HG03432 (cell line): ENCODE measurements around the gene PROKR1.
A peak's percentile ranks its signal among the peaks of the same experiment; 100 is the strongest.
"Not testable (repeated sequence)": the region's sequence is repeated elsewhere in the genome, so short reads cannot be mapped to it uniquely, and the experiment has no call there.

Source experiments
- ATAC-seq: cut with Tn5 transposase; IDR thresholded peaks from one replicate; pipeline ENCODE4 v1.9.1; 2021; ENCODE audit warnings: mild to moderate bottlenecking, moderate library complexity; ENCODE audit not compliant: unreplicated experiment

The PROKR1 gene

DNA sequence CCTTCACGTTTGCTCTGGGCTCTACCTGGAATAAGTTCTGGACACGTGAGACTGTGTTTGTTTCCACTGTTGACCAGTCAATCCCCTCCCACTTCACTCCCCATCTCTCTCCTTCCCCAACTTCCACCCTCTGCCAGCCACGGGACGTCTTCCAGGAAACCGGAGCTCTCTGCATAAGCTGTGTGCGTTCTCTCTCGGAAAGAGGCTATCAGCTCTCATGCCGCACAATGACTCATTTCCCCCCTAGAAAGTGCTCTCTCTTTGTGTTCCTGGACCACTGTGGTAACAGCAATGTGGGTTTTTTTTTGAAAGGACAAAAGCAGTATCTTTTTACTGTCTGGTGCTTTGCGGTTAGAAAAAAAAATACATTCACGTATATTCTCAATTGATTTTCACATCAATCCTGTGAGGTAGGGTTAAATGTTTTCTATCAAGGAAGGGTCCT, 10.2 kb downstream of the PROKR1 start:
- ATAC-seq, result peak; percentile 93

DNA sequence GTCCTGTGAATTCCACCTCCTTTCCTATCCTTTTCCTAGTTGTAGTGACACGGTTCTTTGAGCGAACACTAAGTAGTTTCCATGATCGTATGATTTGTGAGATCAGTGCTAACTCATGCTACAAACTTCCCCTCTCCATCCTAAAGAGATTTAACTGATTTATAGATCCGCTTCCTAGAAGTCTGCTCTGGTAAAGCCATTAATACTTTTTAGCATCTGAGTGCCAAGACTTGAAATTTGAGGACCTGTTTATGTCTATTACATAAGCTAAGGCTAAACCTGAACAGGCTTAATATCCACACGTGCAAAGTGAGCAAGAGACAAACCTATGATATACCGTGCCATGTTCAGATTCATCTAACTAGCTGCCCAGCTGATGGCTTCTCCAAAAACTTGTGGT, 14.9 kb downstream of the PROKR1 start:
- no peak for ATAC-seq

DNA sequence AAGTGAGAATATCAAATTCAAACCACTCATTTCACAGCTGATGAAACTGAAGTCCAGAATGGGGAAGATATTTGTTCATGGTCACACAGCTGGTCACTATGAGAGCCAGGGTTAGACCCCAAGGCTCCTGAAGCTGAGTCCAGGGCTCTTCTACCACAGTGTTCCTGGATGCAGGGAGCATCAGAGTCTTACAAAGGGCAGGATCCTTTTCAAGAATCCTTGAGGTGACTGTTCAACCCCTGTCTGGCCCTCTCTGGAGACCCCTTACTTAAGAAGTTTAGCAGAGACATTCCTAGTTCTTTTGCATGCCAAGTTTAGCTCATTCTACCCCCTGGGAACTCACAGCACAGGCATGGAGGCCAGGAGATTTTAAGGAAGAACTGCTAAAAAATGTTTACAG, 15.7 kb downstream of the PROKR1 start:
- ATAC-seq, result no peak

DNA sequence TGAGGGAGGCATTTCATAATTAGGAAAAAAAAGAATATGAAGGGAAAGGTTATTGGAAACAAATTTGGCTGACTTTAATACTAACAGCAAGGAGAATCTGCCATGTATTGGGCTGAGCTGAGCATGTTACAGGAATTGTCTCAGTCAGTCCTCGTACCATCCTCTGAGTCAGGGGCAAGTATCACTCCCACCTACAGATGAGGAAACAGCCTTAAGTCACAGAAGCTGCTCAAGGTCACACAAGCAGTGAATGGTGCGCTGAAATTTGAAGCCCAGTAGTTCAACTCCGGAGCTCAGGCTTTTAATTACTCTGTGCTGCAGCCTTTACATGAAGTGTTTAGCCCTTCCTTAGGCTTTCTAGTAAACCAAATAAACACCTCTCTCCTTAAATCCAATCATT, 17.3 kb downstream of the PROKR1 start:
- ATAC-seq, result no peak

DNA sequence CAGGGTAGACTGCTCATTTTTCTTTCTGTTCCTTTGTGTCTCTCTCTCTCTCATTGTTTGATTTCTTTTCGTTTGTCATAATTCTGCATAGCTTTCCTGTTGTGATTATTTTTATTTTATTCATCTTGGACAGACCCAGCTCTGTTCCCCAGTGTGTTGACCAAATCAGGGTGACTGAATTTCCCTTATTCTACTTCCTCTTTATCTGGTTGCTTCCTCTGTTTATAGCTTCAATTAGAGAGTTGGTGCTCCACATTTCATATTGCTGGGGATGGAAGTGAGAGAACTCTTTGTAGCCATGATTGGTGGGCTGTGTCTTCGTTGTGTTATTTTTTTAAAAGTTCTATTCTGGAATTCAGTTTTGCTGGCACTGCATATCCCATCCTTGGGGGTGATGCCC, 19.1 kb downstream of the PROKR1 start:
- no peak for ATAC-seq

DNA sequence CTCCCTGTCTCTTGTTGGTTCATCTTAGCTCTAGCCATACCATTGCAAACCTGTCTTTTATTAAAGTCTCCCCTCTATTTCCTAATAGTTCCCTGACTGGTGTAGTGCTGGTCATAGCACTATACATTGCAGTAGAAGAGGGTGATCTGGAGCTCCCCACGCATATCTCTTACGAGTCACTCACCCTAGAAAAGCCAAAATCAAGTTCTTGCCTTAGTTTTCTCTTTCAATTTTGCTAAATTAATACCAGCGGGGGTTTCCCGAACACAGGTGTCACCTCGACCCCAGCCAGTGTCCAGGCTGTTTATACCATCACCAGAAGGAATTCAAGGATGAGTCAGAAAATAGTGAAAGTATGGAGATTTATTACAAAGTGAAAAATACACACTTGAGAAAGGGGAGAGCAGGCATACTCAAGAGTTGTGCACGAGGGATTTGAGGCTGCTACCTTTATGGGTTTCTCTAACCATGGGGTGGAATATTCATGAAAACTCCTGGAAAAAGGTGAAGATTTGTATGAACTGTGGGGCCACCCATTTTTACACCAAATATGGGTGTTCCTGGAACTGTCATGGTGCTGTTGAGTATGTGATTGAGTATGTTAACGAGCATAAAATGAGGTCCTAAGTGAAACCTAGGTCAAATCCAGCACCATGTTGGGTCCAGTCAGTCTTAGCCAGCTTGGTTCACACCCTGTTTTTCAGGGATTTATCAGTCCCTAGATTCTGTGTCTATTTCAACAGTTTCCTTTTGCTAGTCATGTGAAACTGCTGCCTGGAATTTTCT, 20.2 kb downstream of the PROKR1 start:
- no peak for ATAC-seq

DNA sequence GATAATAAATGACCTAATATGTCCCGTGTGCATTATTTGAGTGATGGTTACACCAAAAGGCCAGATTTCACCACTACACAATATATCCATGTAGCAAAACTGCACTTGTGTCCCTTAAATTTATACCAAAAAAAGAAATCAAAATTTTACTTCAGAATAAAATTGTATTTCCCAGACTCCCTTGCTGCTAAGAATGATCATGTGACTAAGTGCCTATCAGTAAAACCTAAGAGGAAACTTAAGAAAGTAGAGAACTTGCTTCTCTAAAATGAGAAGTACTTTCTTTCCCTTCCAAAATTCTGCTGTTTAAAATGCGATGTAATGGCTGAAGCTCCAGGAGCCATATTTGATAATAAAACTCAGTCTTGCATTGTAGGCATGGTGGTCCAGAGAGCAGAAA, 24.0 kb downstream of the PROKR1 start:
- no peak for ATAC-seq

DNA sequence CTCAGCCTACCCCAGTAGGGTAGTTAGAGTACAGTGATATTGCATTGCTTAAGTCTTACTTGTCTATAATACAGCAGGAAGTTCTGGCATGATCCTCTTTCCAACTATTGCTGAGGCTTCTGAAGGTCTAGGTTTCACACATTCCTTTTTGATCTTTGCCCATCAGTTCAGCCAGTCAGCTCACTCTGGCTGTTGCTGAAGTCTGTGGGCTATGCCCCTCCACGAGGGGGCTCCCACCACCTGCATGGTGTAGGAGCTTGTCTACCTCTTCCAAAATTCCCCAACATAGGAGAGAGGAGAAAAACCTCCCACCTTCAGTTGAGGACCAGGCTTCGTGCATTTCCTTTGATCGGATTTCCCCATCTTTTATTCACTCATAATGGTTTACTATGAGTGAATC, 26.3 kb downstream of the PROKR1 start:
- ATAC-seq, result no peak

DNA sequence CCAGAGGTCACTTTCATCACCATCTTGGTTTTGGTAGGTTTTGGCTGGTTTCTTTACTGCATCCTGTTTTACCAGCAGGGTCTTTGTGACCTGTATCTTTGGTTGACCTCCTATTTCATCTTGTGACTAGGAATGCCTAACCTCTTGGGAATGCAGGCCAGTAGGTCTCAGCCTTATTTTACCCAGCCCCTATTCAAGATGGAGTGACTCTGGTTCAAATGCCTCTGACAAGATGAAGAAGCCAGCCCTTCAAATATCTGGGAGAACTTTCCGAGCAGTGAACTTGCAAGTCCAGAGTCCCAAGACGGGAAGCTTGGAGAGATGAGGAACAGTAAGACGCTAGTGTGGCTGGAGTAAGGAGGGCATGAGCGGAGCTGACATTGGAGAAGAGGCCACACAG, 28.6 kb downstream of the PROKR1 start:
- no peak for ATAC-seq

DNA sequence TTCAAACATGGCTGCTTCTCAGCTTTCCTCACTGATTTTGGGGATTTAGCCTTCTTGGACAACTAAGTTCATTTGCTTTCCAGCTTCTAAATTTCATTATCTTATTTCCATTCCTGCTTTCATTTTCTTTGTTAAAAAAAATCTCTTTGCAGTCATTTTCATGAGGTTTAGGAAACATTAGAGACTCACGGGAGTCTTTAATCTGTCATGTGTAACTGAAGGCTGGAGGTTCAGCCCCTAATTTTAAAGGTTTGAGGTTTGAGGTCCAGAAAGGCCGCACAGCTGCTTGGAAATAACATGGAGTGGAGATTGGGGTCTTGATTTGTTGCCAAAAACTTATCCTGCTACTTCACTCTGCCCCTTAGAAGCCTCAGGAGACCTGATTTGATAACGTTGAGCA, 30.3 kb downstream of the PROKR1 start:
- no peak for ATAC-seq

DNA sequence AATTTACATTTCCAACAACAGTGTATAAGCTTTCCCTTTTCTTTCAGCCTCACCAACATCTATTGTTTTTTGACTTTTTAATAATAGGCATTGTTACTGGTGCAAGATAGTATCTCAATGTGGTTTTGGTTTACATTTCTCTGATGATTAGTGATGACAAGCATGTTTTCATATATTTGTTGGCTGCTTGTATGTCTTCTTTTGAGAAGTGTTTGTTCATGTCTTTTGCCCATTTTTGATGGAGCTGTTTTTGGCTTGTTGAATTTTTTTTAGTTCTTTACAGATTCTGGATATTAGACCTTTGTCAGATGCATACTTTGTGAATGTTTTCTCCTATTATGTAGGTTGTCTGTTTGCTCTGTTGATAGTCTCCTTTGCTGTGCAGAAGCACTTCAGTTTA, 32.1 kb downstream of the PROKR1 start:
- ATAC-seq, result no peak

DNA sequence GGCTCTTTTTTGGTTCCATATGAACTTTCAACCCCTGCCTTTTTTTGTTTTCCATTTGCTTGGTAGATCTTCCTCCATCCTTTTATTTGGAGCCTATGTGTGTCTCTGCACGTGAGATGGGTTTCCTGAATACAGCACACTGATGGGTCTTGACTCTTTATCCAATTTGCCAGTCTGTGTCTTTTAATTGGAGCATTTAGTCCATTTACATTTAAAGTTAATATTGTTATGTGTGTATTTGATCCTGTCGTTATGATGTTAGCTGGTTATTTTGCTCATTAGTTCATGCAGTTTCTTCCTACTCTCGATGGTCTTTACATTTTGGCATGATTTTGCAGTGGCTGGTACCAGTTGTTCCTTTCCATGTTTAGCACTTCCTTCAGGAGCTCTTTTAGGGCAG, 34.5 kb downstream of the PROKR1 start:
- ATAC-seq, result not testable (repeated sequence)

DNA sequence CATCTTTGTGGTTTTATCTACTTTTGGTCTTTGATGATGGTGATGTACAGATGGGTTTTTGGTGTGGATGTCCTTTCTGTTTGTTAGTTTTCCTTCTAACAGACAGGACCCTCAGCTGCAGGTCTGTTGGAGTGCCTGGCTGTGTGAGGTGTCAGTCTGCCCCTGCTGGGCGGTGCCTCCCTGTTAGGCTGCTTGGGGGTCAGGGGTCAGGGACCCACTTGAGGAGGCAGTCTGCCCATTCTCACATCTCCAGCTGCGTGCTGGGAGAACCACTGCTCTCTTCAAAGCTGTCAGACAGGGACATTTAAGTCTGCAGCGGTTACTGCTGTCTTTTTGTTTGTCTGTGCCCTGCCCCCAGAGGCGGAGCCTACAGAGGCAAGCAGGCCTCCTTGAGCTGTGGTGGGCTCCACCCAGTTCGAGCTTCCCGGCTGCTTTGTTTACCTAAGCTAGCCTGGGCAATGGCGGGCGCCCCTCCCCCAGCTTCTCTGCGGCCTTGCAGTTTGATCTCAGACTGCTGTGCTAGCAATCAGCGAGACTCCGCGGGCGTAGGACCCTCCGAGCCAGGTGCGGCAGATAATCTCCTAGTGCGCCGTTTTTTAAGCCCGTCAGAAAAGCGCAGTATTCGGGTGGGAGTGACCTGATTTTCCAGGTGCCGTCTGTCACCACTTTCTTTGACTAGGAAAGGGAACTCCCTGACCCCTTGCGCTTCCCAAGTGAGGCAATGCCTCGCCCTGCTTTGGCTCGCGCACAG, 36.0 kb downstream of the PROKR1 start:
- not testable (repeated sequence) for ATAC-seq

DNA sequence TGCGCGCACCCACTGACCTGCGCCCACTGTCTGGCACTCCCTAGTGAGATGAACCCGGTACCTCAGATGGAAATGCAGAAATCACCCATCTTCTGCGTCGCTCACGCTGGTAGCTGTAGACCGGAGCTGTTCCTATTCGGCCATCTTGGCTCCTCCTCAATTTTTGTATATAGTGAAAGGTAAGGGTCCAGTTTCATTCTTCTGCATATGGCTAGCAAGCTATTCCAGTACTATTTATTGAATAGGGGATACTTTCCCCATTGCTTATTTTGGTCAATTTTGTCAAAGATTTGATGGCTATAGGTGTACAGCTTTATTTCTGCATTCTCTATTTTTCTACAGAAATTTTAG, 36.5 kb downstream of the PROKR1 start:
- ATAC-seq, result not testable (repeated sequence)

DNA sequence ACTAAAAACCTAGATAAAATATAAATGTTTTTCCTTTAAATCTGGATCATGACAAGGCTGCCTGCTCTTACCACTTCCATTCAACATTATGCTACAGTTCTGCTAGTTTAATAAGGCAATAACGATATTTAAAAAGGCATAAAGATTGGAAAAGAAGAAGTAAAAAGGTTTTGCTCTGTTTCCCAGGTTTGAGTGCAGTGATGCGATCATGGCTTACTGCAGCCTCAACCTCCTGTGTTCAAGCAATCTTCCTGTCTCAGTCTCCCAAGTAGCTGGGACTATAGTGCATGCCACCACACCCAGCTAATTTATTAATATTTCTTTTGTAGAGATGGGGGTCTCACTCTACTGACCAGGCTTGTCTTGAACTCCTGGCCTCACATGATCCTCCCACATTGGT, 40.8 kb downstream of the PROKR1 start:
- no peak for ATAC-seq

DNA sequence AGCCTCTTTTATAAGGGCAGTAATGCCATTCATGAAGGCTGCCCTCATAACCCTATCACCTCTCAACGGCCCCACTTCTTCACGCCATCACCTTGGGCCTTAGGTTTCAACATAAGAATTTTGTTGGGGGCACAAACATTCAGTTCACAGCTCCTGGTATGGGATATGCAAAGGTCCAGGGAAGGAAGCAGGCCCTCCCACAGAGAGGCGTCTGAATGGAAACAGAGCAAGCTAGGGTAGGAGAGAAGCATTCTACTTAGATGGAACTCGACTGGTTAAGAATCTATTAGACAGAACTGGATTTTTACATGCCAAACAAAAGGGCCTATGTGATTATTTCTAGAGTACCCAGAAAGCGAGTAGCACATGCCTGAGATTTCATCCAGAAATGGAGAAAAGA, 42.8 kb downstream of the PROKR1 start:
- ATAC-seq, result no peak

DNA sequence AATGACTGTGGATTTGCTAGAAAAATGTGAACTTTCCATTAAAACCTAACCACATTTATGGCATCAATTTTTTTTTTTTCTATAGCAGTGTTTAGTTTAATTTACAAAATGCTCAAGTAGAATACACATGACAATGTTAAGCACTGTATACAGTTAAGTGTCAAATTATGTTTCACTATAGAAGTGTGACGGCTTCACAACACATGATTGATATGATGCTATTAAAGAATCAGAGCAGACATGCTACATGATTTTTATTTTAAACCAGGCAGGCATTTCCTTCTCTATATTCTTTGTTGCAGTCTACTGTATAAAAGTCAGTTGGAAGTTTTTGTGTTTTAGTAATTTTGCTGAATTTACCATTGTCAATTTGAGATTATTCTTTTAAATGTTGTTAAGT, 43.6 kb downstream of the PROKR1 start:
- no peak for ATAC-seq

DNA sequence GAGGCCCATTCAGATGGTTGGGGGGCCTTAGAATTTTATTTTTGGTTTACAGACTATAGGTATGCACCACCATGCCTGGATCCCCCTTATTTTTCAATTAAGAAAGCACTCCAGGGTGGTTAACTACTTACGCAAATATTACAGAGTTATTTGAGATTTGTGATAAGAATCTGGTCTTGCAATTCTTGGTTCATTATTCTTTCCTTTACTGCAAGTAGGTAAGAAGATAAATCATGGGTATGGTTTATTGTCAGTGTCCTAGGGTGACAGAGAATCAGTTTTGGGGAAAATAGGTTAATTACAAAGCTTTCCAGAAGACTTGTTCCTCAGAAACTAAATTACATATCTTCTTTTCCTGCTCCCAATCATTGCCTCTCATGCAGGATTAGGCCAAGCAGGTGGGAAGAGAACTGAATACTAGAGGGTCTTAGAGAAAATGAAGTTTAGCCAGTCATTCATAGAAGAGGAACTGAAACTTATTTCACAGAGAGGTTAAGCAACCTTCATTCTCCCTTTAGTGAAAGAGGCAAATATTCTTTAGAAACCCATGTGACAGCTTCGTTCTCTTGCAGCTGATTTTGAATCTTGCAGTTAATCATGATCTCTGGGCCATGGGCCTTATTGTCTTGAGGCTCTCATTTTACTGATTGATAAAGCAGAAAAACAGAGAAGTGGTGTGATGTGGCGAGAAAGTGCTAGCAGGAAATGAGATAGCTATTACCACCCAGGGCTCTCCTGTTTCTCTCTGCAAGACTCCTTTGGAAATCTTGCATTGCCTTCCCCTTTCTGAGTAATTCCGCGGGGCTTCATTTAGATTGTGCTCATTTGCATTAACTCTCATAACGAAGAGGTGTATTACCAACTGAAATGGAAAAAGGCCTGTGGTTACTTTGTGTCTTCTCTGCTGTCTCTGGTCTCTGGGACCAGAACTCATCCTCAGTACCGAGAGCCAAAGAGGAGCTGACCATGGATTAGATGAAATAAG, 46.5 kb downstream of the PROKR1 start:
- peak; percentile 92 for ATAC-seq

DNA sequence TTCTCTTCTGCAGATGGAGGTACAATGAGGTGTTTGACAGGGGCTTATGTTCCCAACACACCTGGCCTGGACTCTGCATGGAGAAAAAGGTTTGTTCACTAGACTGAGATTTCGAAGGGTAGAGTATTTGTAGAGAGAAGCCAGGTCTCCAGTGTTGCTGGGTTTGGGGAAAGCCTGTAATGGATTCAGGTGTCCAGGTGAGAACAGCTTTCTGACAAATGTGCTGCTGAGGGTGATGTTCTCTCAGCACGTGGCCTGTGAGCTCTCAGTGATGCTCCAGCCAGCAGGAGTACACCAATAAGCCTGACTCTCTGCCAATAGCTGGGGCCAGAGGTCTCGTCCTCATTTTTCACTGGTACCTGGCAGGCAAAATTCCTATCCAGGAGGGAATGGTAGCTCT, 47.5 kb downstream of the PROKR1 start:
- ATAC-seq, result no peak

DNA sequence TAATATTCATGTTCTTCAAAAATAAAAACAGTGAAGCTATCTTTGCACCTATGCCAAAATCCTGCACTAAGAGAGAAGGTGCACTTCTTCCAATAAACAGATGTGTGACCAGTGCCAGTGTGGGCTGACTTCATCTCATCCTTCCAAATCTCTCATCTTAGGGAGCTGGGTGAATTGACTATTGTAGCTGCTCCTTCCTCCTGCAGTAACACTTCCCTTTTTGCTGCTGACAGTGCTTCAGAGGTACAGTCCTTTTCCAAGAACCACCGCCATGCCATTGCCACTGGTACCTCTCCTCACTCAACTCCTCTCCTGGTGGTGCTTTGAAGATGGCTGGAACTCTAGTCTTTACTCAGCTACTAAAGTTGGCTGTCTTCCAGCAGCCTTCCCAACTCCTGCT, 49.1 kb downstream of the PROKR1 start:
- no peak for ATAC-seq

DNA sequence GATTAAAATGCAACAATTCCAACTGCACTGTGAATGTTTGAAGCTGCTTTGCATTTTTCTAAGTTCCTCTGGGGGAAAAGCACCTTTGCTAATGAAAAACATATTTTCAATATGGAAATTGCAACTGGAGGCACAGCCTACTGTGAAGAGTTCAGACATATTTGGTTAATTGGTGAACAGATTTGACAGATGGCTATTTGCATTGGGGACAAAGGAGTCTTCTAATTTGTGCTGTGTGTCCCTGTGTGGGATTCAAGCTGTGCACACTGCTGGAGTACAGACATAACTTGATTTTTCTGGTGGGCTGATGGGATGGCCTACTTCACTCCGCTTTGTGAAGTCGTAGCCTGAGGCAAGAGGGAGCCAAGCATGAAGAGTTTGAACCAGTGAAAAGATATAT, 50.6 kb downstream of the PROKR1 start:
- ATAC-seq, result no peak
